Small intestine (tissue), 7 donors: Measurements from ENCODE around the gene BAD. TPM values are rescaled to one million over a fixed set of nuclear protein-coding genes. Genes with fewer than 3 reads are reported as not detected.
A peak's percentile ranks its signal among the peaks of the same experiment; 100 is the strongest.

Experiments used
- DNase-seq, 2 donors: peaks; one replicate each; pipeline versions ENCODE4 v3.0.0 to v3.0.0-alpha.2; 2013
- FAIRE-seq: peaks from 2 replicates; lab custom pipeline; 2012; peaks lifted over from hg19 to GRCh38; lab: Jason Lieb, UNC
- H3K27ac ChIP-seq, 3 donors: one replicate each; pipeline ENCODE4 v1.5.1; 2013; ENCODE audit warnings: low read length in 2 of 3, mild to moderate bottlenecking in 2 of 3, control low read depth in 1 of 3, inconsistent platforms in 1 of 3, low read depth in 1 of 3, moderate library complexity in 1 of 3
- H3K27me3 ChIP-seq, 3 donors: one replicate each; pipeline ENCODE4 v1.6.1; 2013; ENCODE audit warnings: low read length in 3 of 3, inconsistent platforms in 1 of 3; ENCODE audit not compliant: control insufficient read depth in 3 of 3, insufficient read depth in 3 of 3
- H3K36me3 ChIP-seq, 3 donors: one replicate each; pipeline ENCODE4 v1.6.1; 2013; ENCODE audit warnings: low read length in 3 of 3, inconsistent platforms in 1 of 3, low read depth in 1 of 3, mild to moderate bottlenecking in 1 of 3, moderate library complexity in 1 of 3; ENCODE audit not compliant: control insufficient read depth in 3 of 3, insufficient read depth in 2 of 3
- H3K4me1 ChIP-seq, 3 donors: one replicate each; pipeline ENCODE4 v1.6.1; 2013; ENCODE audit warnings: low read length in 2 of 3, inconsistent platforms in 1 of 3, low read depth in 1 of 3, mild to moderate bottlenecking in 1 of 3, moderate library complexity in 1 of 3; ENCODE audit not compliant: control insufficient read depth in 3 of 3, insufficient read depth in 2 of 3
- H3K4me3 ChIP-seq, 3 donors: one replicate each; pipeline ENCODE4 v1.5.1; 2013; ENCODE audit warnings: low read length in 3 of 3, control low read depth in 1 of 3, inconsistent platforms in 1 of 3, low read depth in 1 of 3, mild to moderate bottlenecking in 1 of 3, moderate library complexity in 1 of 3
- H3K9me3 ChIP-seq, 2 donors: one replicate each; pipeline ENCODE4 v1.6.1; 2013; ENCODE audit warnings: low read depth in 1 of 2, low read length in 1 of 2; ENCODE audit not compliant: control insufficient read depth in 2 of 2, insufficient read depth in 1 of 2
- WGBS, 3 donors: extraction: QIAGEN DNeasy Blood & Tissue Kit; methylation state at CpG; one replicate each; pipeline ENCODE4 v1.1.7; 2013; 5-methylcytosine and 5-hydroxymethylcytosine counted together
- polyA plus RNA-seq, 4 donors: library from polyadenylated mRNA; stranded (reverse) in 3 of 4; unstranded in 1 of 4; fragments of 200-250 nt in 3 of 4; fragments of 120-200 nt in 1 of 4; gene quantifications; one replicate each; pipeline versions ENCODE4 v1.2.1 to v1.2.3, GENCODE V29; 2013
- donor health status: healthy with polysubstance abuse.
- donor health status: control.
- donor health status: control.
- donor health status: Bipolar disorder and iron deficiency.
- donor health status: healthy.

BAD gene
- polyA plus RNA-seq, 4 donors = 41.2 to 98.6 (median 74.1) TPM

DNA sequence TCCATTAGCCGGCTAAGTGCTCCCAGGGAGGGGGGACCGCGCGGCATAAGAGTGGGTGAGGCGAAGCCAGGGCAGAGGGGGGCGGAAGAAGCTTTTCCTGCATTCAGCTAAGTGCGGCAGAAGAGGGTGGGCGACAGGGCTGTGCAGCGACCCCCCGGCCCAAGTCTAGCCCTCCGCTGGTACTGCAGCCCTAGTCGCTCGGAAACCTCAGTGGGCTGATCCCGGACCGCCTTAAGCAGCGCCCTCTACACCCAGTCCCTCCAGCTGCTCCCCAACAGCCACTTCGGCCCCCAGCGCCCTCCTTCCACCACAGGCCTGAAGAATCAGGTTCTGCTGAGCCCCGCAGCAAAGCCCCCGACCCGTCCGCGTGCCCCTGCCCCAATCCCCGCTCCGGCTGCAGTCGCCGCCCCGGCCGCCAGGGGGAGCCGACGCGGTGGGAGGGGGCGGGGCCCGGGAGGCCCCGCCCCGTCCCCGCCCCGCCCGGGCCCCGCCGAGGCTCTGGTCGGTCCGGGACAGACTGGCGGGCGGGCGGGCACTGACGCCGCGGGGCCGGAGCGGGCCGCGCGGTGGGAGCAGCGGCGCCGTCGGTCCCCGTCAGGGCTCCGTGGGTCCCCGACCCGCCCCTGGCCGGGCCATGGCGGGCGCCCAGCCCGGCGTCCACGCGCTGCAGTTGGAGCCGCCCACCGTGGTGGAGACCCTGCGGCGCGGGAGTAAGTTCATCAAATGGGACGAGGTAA is 33.3 kb downstream of the BAD start, which contains the start of gene PLCB3:
TSS of gene PLCB3 (plus strand) at position 515 of the 737 bp plus-strand sequence. CDS start at position 635, 120 bp downstream.
- Histone ChIP-seq H3K4me1 (peaks cover 0 to 38% (median 3%) of the 10 kb centered on the region in 3 donors), H3K27me3 (no peaks in the 10 kb centered on the region), H3K27ac (peak within 1 kb of the TSS; percentile 93 to 99 (median 96)), H3K9me3 (no peaks in the 10 kb centered on the region), H3K4me3 (peak within 1 kb of the TSS; percentile 61 to 94 (median 85)), H3K36me3 (peaks cover 7 to 37% (median 14%) of the 10 kb centered on the region in 3 donors)
- FAIRE-seq (no peak), DNase-seq (peak; percentile 59 to 68)
- 0 to 1% (median 1%) methylated on average over 62 to 75 of the region's 75 CpGs for WGBS, 3 donors

DNA sequence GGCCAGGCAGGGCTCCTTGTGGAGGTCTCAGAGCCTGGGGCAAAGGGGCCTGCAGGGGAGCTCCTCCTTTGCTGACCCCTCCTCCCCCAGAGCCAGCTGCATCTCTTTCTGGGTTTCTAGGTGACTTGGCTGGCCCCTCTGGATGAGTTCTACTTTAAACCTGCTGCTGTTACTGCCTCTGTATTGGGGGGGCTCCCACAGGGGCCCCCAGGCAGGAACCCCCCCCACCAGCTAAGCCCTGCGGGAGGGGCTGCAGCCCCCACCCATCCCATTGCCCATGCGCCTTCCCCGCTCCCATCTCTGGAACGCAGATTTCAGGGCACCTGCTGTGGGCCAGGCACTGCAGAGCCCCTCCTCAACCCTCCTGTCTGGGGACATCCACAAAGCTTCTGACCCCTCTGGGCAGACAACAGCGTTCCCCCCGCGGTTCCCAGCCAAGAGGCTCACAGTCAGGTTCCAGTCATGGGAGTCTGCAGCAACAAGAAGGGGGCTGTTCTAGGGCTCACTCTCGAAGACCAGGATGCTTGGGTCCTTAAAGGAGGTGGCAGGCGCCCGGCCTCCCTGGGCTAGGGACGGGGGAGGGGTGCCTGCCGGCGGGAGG is 34.0 kb downstream of the BAD start:
- Histone ChIP-seq H3K27me3 (no peaks in the 10 kb centered on the region), H3K27ac (peak overlapping the region in 1 of 3 donors; percentile 85), H3K4me3 (peak overlapping the region in 2 of 3 donors; percentile 85 to 94), H3K36me3 (peaks cover 5 to 35% (median 9%) of the 10 kb centered on the region in 3 donors), H3K4me1 (peaks cover 0 to 41% (median 3%) of the 10 kb centered on the region in 3 donors), H3K9me3 (no peaks in the 10 kb centered on the region)
- DNase-seq (peak in 1 of 2 donors; percentile 48), FAIRE-seq (no peak)
- 21 to 26% (median 26%) methylated on average over 10 to 13 of the region's 13 CpGs for WGBS, 3 donors

DNA sequence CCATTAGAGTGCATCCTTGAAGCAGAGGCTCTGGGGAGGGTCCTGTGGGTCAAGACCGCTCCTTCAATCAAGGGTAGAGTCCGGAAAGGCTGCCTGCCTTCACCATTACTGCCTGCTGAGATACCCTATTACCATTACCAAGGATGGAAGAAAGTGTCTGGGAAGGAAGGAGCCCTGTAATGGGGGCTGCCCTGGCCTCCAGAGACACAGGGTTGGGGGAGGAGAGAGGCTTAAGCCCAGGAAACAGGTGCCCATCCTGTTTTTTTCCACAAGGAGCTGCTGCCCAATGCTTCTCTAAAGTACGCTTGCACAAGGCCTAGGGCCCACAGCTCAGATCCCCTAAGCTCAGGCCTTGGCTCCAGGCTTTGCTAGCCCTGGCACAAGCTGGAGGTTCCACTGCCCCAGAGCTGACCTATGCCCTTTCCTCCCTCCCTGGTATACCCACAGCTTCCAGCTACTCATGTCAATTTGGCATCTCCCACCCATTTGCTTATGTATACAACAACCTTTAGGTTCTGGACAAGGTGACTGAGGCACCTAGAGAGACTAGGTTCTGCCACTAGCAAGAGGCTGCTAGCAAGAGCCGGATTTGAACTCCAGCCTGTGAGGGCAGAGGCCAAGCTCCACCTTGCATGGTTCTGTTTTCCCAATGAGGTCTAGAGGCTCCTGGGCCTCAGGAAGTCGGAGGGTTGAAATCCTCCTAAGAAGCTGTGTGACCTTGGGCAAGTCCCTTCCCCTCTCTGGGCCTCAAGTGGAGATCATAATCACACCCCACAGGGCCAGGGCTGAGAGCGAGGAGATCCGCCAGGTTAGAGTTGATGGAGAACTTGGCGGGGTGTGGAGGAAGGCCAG is 34.7 kb downstream of the BAD start:
- 72 to 84% (median 75%) methylated on average over 8 of the region's 8 CpGs for WGBS, 3 donors

DNA sequence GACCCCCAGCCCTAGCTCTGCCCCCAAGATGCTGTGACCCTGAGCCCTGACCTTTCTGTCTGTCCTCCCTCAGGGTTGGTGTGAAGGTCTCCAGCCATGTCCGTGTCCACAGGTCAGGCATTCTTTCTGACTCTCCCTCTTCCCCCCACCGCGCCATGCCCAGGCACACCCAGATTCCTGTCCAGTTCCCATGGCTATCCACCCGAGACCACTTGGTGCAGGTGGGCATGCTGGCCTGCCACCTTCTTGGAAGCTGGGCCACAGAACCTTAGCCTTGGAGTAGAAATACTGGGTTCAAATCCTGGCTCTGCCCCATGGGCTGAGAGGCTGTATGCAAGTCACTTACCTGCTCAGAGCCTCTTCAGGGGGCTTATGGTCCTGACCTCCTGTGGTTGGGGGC is 35.4 kb downstream of the BAD start:
- WGBS, 3 donors = 73 to 88% (median 80%) methylated on average over 4 of the region's 4 CpGs
- DNase-seq = no peak

More for the DNA sequence above, 34.7 kb downstream of the BAD start:
- no peaks in the 10 kb centered on the region for H3K9me3 ChIP-seq
- H3K4me1 ChIP-seq = peaks cover 0 to 47% (median 3%) of the 10 kb centered on the region in 3 donors
- DNase-seq (peak in 1 of 2 donors; percentile 48), FAIRE-seq (no peak)
- no peaks in the 10 kb centered on the region for H3K27me3 ChIP-seq
- H3K4me3 ChIP-seq = no peak overlapping the region
- H3K27ac ChIP-seq = peak overlapping the region in 1 of 3 donors; percentile 16
- peaks cover 2 to 35% (median 5%) of the 10 kb centered on the region in 3 donors for H3K36me3 ChIP-seq

DNA sequence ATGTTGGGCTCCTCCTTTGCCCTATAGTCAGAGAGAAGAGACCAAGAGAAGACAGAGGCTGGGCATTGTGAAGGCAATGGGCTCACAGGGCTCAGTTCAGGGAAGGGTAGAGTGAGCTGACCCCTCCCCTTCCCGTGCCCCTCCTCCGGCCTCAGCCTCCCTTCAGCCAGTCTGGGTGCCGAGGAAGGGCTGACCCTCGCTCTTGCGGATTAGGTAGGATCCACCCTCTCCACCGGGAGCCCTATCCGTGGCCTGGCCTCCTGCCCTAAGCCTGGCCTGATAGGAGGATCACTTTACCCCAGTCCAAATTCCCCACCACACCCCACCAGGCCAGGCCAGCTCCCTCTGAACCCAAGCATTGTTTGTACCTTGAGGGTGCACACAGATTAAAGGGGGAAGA is 35.9 kb downstream of the BAD start:
- H3K4me1 ChIP-seq = peaks cover 0 to 47% (median 3%) of the 10 kb centered on the region in 3 donors

More for the DNA sequence above, 35.4 kb downstream of the BAD start:
- peaks cover 0 to 35% (median under 1%) of the 10 kb centered on the region in 3 donors for H3K36me3 ChIP-seq
- H3K27ac ChIP-seq = peak overlapping the region in 1 of 3 donors; percentile 82
- no peak for FAIRE-seq
- no peak overlapping the region for H3K4me3 ChIP-seq
- no peaks in the 10 kb centered on the region for H3K9me3 ChIP-seq
- H3K27me3 ChIP-seq = no peaks in the 10 kb centered on the region
- peaks cover 0 to 47% (median 3%) of the 10 kb centered on the region in 3 donors for H3K4me1 ChIP-seq

DNA sequence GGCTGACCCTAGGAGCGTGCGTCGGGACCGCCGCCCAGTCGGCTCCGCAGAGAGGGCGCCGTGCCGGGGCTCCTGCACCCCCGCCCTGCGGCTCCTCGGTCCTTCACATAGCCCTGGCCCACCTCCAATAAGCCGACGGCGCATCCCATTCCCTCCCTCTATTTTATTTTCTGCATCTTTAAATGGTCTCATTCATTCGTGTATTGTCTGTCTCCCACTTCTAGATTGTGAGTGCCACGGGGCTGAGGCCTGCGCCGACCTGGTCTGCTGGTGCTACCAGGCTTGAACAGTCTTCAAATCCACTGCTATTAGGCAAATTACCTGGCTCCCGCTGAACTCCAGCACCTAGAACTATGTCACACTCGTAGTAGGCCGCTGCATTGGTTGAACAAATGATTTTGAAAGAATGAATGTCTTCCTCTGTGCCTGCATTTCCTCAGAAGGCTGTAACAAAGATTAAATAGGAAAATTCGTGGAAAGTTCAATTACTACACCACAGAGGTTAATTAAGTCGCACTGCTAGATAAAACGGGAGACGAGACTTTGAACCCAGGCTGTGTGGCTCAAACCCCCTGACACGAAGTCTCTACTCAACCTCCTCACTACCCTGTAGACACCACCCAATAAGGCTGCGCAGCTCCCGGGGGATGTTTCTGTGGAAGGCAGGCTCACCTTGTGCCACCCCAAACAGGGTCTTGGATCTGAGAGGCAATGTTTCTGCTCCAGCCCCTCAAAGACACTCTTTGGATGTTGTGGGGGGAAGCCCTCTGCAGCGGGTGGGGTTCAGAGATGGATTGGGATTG is 36.5 kb downstream of the BAD start:
- DNase-seq (peak; percentile 48 to 72), FAIRE-seq (no peak)
- Histone ChIP-seq H3K4me3 (peak overlapping the region; percentile 48 to 87 (median 71)), H3K9me3 (no peaks in the 10 kb centered on the region), H3K27ac (peak overlapping the region; percentile 43 to 98 (median 82)), H3K4me1 (peaks cover 0 to 47% (median 3%) of the 10 kb centered on the region in 3 donors), H3K36me3 (peaks cover 0 to 35% (median 5%) of the 10 kb centered on the region in 3 donors), H3K27me3 (no peaks in the 10 kb centered on the region)
- WGBS, 3 donors = 15 to 35% (median 25%) methylated on average over 30 to 31 of the region's 31 CpGs

More for the DNA sequence above, 35.9 kb downstream of the BAD start:
- peak overlapping the region in 1 of 3 donors; percentile 10 for H3K4me3 ChIP-seq
- peaks cover 0 to 35% (median 5%) of the 10 kb centered on the region in 3 donors for H3K36me3 ChIP-seq
- FAIRE-seq (no peak), DNase-seq (peak in 1 of 2 donors; percentile 58)
- WGBS, 3 donors = 9 to 63% (median 43%) methylated on average over 6 to 7 of the region's 7 CpGs
- H3K9me3 ChIP-seq = no peaks in the 10 kb centered on the region
- peak overlapping the region in 2 of 3 donors; percentile 43 to 82 for H3K27ac ChIP-seq
- no peaks in the 10 kb centered on the region for H3K27me3 ChIP-seq

DNA sequence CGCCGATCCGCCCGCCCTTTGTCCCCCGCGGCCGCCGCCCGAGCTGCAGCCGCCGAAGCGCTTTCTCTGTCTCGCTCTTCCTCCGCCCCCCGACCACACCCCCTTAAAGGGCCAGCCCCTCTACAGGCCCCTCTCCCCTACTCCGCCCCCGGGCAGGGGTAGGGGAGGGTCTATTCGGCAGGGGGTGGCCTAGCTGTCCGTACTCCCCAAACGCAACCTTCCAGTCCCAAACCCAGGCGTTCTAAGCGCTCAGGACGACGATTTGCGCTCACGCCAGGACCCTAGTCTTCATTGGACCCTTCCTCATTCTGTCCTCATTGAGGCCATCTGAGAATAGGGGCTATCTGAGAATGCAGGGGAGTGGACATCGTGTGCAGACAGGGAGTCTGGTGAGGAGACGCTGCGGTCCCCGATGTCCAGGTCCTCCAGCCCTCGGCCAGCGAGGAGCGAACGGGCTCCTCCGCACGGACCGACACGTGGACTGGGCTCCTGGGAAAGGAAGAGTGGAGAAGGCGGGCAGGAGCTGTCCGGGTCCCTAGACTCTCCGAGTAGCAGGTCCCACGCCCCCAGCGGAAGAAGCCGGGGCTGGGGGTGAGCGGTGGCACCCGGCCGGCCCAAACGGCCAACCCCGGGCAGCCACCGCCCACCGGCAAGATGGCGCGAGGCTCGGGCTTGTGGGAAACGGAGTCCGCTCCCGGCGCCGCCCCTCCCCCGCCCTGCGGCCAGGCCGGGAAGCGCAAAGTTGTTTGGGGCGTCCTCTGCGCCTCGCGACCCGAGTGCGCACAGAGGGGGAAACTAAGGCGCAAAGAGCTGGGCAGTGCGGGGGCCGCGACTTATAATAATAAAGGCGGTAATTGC is 37.4 kb downstream of the BAD start, which contains the start of gene PPP1R14B:
TSS of gene PPP1R14B (minus strand) at position 73 of the 858 bp plus-strand sequence. CDS start 270 bp downstream, outside the sequence.
- Histone ChIP-seq H3K27me3 (no peaks in the 10 kb centered on the region), H3K36me3 (peaks cover 0 to 40% (median 5%) of the 10 kb centered on the region in 3 donors), H3K9me3 (no peaks in the 10 kb centered on the region), H3K4me1 (peaks cover 0 to 55% (median 3%) of the 10 kb centered on the region in 3 donors), H3K4me3 (peak within 1 kb of the TSS; percentile 68 to 97 (median 71)), H3K27ac (peak within 1 kb of the TSS; percentile 90 to 98 (median 97))
- DNase-seq (peak; percentile 86 to 91), FAIRE-seq (no peak)
- 1 to 2% (median 1%) methylated on average over 52 to 74 of the region's 74 CpGs for WGBS, 3 donors
